GM12878 (cell line): ENCODE results near the gene PREB. TPM values are rescaled to one million over a fixed set of nuclear protein-coding genes. Genes with fewer than 3 reads are reported as not detected.

Experiments used
- ATAC-seq: fragments of 200-7000 bp; cut with Tn5 transposase; 3 replicates; pipeline ENCODE4 v1.9.1; 2020; ENCODE audit warnings: mild to moderate bottlenecking, moderate library complexity
- BruUV-seq: library from RNA; stranded (reverse); fragments of 400-500 nt; replicated peaks from 2 replicates; lab custom pipeline; 2021; lab: Mats Ljungman, UMichigan
- CTCF ChIA-PET: fragments of 300-600 bp; sonication (Branson Sonifier 250); formaldehyde crosslinking; extraction: SDS; loops from one replicate; lab custom pipeline; 2021; ENCODE audit warnings: inconsistent platforms; lab: Yijun Ruan, JAX
- POLR2A ChIA-PET: fragments of 350-600 bp; formaldehyde crosslinking; extraction: SDS; loops from one replicate; lab custom pipeline; 2021; ENCODE audit warnings: inconsistent platforms; lab: Charles Lee
- RAD21 ChIA-PET: fragments of 300-600 bp; sonication (Branson Sonifier 250); formaldehyde crosslinking; loops from one replicate; lab custom pipeline; 2023; ENCODE audit warnings: antibody characterized with exemption; ENCODE audit not compliant: unreplicated experiment; lab: Charles Lee
- SMC1A ChIA-PET: fragments of 300-600 bp; sonication (Branson Sonifier 250); formaldehyde crosslinking; loops from one replicate; lab custom pipeline; 2023; ENCODE audit not compliant: unreplicated experiment, uncharacterized antibody; lab: Charles Lee
- DNase-seq: peaks from one replicate; pipeline ENCODE4 v3.0.0-alpha.2; 2011; ENCODE audit warnings: low read depth, low spot score
- FAIRE-seq: peaks from 3 replicates; lab custom pipeline; 2011; peaks lifted over from hg19 to GRCh38; lab: Jason Lieb, UNC
- H2AFZ ChIP-seq: 2 replicates; pipeline ENCODE4 v1.6.0; 2011; ENCODE audit warnings: low read depth, low read length, control low read depth; ENCODE audit not compliant: control insufficient read depth
- H3K27ac ChIP-seq: 2 replicates; pipeline ENCODE4 v1.5.1; 2011; ENCODE audit warnings: control low read depth; ENCODE audit not compliant: control insufficient read depth, insufficient read depth
- H3K27me3 ChIP-seq, 2 experiments: replicated peaks in 1 of 2; 2 replicates each; pipeline versions ENCODE4 v1.6.0 to v1.6.1; 2011; ENCODE audit warnings: low read length in 1 of 2; ENCODE audit not compliant: control insufficient read depth in 2 of 2, insufficient read depth in 2 of 2
- H3K36me3 ChIP-seq, 2 experiments: 2 replicates each; pipeline ENCODE4 v1.5.1; 2011; ENCODE audit warnings: low read length in 1 of 2; ENCODE audit not compliant: control insufficient read depth in 2 of 2, insufficient read depth in 2 of 2
- H3K4me1 ChIP-seq: 2 replicates; pipeline ENCODE4 v1.6.1; 2011; ENCODE audit warnings: mild to moderate bottlenecking, low read length, moderate library complexity, mixed read lengths; ENCODE audit not compliant: control insufficient read depth, insufficient read depth
- H3K4me2 ChIP-seq: 2 replicates; pipeline ENCODE4 v1.6.0; 2011; ENCODE audit warnings: control low read depth; ENCODE audit not compliant: control insufficient read depth, insufficient read depth
- H3K4me3 ChIP-seq: fragments of 200-600 bp; sonication (generic); 2 replicates; pipeline ENCODE4 v1.5.1; 2016
- H3K79me2 ChIP-seq: 2 replicates; pipeline ENCODE4 v1.6.0; 2011; ENCODE audit warnings: low read length; ENCODE audit not compliant: control insufficient read depth, insufficient read depth
- H3K9ac ChIP-seq: 2 replicates; pipeline ENCODE4 v1.8.0; 2011; ENCODE audit warnings: low read length, control low read depth, mixed read lengths; ENCODE audit not compliant: control insufficient read depth, insufficient read depth
- H3K9me3 ChIP-seq: replicated peaks from 3 replicates; pipeline ENCODE4 v1.5.1; 2011; ENCODE audit warnings: mild to moderate bottlenecking, low read length; ENCODE audit not compliant: control insufficient read depth, insufficient read depth
- H4K20me1 ChIP-seq: 2 replicates; pipeline ENCODE4 v1.6.0; 2011; ENCODE audit not compliant: control insufficient read depth, insufficient read depth
- ATF7 ChIP-seq: fragments of 450-650 bp; IDR thresholded peaks from 2 replicates; pipeline ENCODE4 v1.6.1; 2016; ENCODE audit warnings: low read depth, mild to moderate bottlenecking
- CBFB ChIP-seq: IDR thresholded peaks from 2 replicates; pipeline ENCODE4 v1.6.1; 2016; ENCODE audit warnings: antibody characterized with exemption, low read depth
- CHD1 ChIP-seq: IDR thresholded peaks from 2 replicates; pipeline ENCODE4 v1.6.1; 2012; ENCODE audit warnings: low read depth, low read length, improper control_type of control experiment
- LARP7 ChIP-seq: fragments of 450-650 bp; IDR thresholded peaks from 2 replicates; pipeline ENCODE4 v1.6.1; 2017; ENCODE audit warnings: mild to moderate bottlenecking
- MEF2A ChIP-seq: IDR thresholded peaks from 2 replicates; pipeline ENCODE4 v1.6.1; 2011; ENCODE audit warnings: low read depth, mild to moderate bottlenecking, low read length, moderate library complexity; ENCODE audit not compliant: insufficient read depth
- MXI1 ChIP-seq: fragments of 150-350 bp; IDR thresholded peaks from 2 replicates; pipeline ENCODE4 v1.6.1; 2011; ENCODE audit warnings: low read depth, mild to moderate bottlenecking, inconsistent platforms, low read length, improper control_type of control experiment
- NR2F1 ChIP-seq: fragments of 450-650 bp; conservative IDR thresholded peaks from 2 replicates; pipeline ENCODE4 v1.6.1; 2017; ENCODE audit warnings: mild to moderate bottlenecking
- NRF1 ChIP-seq: conservative IDR thresholded peaks from 2 replicates; pipeline ENCODE4 v1.6.1; 2011; ENCODE audit warnings: mild to moderate bottlenecking, low read depth, low read length, improper control_type of control experiment
- PAX8 ChIP-seq: fragments of 450-650 bp; IDR thresholded peaks from 2 replicates; pipeline ENCODE4 v1.6.1; 2017; ENCODE audit warnings: mild to moderate bottlenecking, moderate library complexity
- SPI1 ChIP-seq: IDR thresholded peaks from 2 replicates; pipeline ENCODE4 v1.6.1; 2011; ENCODE audit warnings: low read depth, mild to moderate bottlenecking, low read length, moderate library complexity, borderline replicate concordance; ENCODE audit not compliant: insufficient read depth
- TCF3 ChIP-seq: IDR thresholded peaks from 2 replicates; pipeline ENCODE4 v1.6.1; 2012; ENCODE audit warnings: low read depth, mild to moderate bottlenecking, low read length, borderline replicate concordance; ENCODE audit not compliant: insufficient read depth
- ZBTB40 ChIP-seq: fragments of 450-650 bp; IDR thresholded peaks from 2 replicates; pipeline ENCODE4 v1.6.1; 2016; ENCODE audit warnings: mild to moderate bottlenecking, moderate library complexity, borderline replicate concordance
- ZNF592 ChIP-seq: fragments of 450-650 bp; IDR thresholded peaks from 2 replicates; pipeline ENCODE4 v1.6.1; 2017; ENCODE audit warnings: mild to moderate bottlenecking, moderate library complexity
- WGBS: methylation state at CpG from one replicate; pipeline ENCODE4 v1.1.6; 2016; ENCODE audit warnings: low lambda C conversion rate; ENCODE audit not compliant: insufficient replicate concordance, insufficient coverage; ENCODE audit errors: missing lambda C conversion rate; 5-methylcytosine and 5-hydroxymethylcytosine counted together
- in situ Hi-C: fragments of 300-500 bp; cut with MboI; formaldehyde crosslinking; loops from 9 replicates; pipeline ENCODE4 v1.14.3; 2018; ENCODE audit warnings: mixed read lengths
- intact Hi-C: fragments of 100-400 bp; cut with micrococcal nuclease; formaldehyde crosslinking; loops from one replicate; pipeline ENCODE4 v1.14.2; 2022; ENCODE audit not compliant: unreplicated experiment
- polyA plus RNA-seq, 11 experiments: library from polyadenylated mRNA; depleted of rRNA in 4 of 11; unstranded in 6 of 11; stranded (reverse) in 5 of 11; fragments of >200 nt; fragmentation: Nextera tagmentation in 4 of 11; fragmentation: Illumina TruSeq in 1 of 11; extraction: Ambion mirVana in 4 of 11; extraction: Trizol in 1 of 11; gene quantifications; 1 replicate in 1 of 11; 2 replicates in 10 of 11; pipeline versions ENCODE4 v1.2.1 to v1.2.3, GENCODE V29; 2011 to 2016; ENCODE audit warnings: inconsistent platforms in 2 of 11, missing spikeins in 2 of 11, low read depth in 1 of 11
- total RNA-seq, 4 experiments: library from RNA; depleted of rRNA in 3 of 4; stranded (reverse); fragments of >200 nt in 3 of 4; fragmentation: Illumina TruSeq in 1 of 4; extraction: Trizol in 1 of 4; gene quantifications; 2 replicates each; pipeline versions ENCODE4 v1.2.1 to v1.2.3, GENCODE V29; 2013 to 2021

PREB gene
- total and polyA plus RNA-seq, 10 of the 15 experiments (the other 5 are each of a cell fraction or from before 2014, with no cell fraction given) = 26.3 to 101 (median 52.7) TPM

- Histone ChIP-seq H3K36me3 (no peaks in the 10 kb centered on the region), H3K9me3 (no peaks in the 10 kb centered on the region; the same call in 2 of the 3 replicates), H3K27ac (no peak overlapping the region), H3K4me2 (no peak overlapping the region), H3K4me1 (peaks cover 11% of the 10 kb centered on the region), H2AFZ (no peak overlapping the region), H3K4me3 (no peak overlapping the region), H3K9ac (no peak overlapping the region), H4K20me1 (no peaks in the 10 kb centered on the region), H3K27me3 (no peaks in the 10 kb centered on the region), H3K79me2 (no peaks in the 10 kb centered on the region)
- POLR2A ChIA-PET = interaction anchor here (1.0 kb wide), 1 partner anchor 33 kb away, joined by 3 read pairs; no protein-coding TSS in a partner anchor
- ATAC-seq = no peak
- RAD21 ChIA-PET = interaction anchor here (0.6 kb wide), 1 partner anchor 120 kb away, joined by 4 read pairs; no protein-coding TSS in a partner anchor
- no peak for DNase-seq
- in situ Hi-C loops (no loop called here), intact Hi-C loops (no loop called here)
- SMC1A ChIA-PET = interaction anchor here (0.9 kb wide), 1 partner anchor 12 kb away, joined by 3 read pairs; no protein-coding TSS in a partner anchor
- no TSS peak for BruUV-seq
- FAIRE-seq = no peak
- WGBS = 56% methylated on average over 6 of the region's 6 CpGs
- CTCF ChIA-PET = interaction anchor here (2.1 to 2.2 kb wide), 2 partner anchors 12 to 145 kb away, joined by 5 read pairs; no protein-coding TSS in a partner anchor
- TF ChIP-seq CHD1 (no peak), CBFB (no peak), MXI1 (no peak), NR2F1 (no peak), TCF3 (no peak), MEF2A (no peak), PAX8 (no peak), ATF7 (no peak), ZNF592 (no peak), ZBTB40 (no peak), NRF1 (no peak), LARP7 (no peak), SPI1 (no peak)
These were observed 24.0 kb upstream of the PREB start for GRCh38 chr2:27158468-27158867.
